GM19099 (cell line): ENCODE data around the gene POLE3.

Experiments
- POLR2A ChIP-seq: IDR thresholded peaks from 3 replicates; pipeline ENCODE4 v1.6.1; 2011; ENCODE audit warnings: low read depth; ENCODE audit not compliant: insufficient read length; ENCODE audit errors: extremely low read depth

Gene POLE3

DNA sequence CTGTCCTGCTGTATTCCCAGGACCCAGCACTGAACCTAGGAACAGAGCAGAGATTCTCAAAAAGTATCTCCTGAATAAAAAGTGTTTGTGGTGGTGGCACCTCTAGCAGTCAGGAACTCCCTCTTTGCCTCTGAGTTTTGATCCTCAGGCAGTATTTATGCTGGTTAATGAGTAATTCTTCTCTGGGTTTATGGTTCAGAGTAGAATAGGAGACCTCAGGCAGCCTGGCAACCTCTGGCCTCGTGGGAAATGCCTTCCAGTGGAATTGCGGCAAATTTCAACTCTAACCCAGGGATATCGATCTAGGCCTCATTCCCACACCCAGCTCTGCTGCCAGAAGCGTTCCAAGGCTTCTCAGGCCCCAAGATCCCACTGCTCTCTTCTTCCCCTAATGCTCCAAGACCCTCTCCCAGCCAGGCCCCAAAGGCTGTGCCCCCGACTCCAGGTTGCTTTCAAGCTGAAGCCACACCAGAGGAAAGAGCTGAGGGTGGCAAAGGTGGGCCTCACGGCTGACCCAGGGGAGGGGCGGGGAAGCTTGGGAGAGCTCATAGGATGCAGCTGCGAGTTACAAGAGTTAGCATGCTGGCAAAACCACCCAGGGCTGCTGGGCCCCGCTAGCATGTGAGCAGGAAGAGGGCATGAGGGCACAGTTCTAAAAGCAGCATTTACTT is 22.8 kb downstream of the POLE3 start:
- no peak for TF ChIP-seq POLR2A

DNA sequence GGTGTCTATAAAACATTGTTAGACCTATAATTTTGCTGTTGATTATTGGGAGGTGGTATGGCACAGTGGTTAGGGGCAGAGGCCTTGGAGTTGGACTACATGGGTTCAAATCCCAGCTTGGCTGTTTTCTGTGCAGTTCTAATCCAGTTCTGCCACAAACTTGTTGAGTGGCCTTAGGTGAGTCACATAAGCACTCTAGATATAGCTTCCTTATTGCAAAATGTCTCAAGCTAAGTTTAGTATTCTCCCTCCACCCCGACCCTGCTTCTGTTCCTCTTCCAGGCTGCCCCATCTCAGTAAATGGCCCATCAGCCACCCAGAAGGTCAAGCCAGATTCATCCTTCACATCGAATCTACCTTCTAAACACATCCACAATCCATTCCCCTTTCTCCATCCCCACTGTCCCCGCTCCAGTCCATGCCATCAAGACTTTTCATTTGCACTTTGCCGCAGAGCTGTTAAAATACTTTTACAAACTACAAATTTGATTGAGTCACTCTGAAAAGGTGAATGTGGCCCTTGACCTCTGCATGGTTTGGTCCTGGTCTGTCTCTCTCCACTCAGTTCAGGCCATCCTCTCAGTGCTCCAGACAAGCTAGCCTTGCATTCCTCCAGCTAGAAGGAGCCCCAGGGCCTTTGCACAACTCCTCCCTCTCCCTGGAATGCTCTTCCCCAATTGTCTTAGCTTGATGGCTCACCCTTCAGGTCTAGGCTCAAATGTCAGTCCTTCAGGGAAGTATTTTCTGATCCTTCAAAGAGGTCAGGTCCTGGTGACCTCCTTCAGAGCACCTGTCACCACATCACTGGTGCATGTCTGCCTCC is 23.7 kb downstream of the POLE3 start:
- TF ChIP-seq POLR2A, result no peak

DNA sequence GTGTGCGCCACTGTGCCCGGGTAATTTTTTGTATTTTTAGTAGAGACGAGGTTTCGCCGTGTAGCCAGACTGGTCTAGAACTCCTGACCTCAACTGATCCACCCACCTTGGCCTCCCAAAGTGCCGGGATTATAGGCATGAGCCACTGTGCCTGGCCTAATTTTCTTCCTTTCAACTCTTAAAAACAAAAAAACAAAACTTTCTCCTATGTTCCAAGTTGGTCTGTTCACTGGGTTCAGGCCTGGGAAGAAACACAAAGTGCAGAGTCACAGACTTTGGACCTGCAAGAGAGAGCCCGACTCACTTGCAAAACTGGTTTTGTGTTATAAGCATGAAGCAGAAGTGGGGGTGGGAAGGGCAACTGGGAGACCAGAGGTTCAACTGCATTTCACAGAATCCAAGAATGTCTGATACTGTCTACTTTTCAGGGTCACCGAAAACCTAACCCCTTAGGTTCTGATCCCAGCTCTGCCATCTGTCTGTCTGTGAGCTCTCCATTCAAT is 28.5 kb downstream of the POLE3 start:
- no peak for TF ChIP-seq POLR2A

DNA sequence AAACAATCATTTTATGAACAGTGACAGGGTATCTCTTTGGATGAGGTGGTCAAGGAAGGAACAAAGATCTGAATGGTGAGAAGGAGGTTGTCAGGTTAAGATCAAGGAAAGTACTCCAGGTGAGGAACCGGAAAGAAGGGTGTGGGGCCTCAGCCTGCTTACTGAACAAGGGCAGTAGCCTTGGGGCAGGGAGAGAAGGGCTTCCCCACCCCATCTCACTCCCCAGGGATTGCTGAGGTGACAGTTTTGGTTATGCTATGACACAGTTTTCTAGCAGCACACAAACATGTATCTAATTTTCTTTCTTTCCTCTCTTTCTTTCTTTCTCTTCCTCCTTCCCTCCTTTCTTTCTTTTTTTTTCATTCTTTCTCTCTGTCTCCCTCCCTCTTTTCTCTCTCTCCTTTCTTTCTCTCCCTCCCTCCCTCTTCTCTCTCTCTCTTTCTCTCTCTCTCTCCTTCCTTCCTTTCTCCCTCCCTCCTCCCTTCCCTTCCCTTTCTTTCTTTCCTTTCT is 29.6 kb downstream of the POLE3 start:
- TF ChIP-seq POLR2A, result no peak

DNA sequence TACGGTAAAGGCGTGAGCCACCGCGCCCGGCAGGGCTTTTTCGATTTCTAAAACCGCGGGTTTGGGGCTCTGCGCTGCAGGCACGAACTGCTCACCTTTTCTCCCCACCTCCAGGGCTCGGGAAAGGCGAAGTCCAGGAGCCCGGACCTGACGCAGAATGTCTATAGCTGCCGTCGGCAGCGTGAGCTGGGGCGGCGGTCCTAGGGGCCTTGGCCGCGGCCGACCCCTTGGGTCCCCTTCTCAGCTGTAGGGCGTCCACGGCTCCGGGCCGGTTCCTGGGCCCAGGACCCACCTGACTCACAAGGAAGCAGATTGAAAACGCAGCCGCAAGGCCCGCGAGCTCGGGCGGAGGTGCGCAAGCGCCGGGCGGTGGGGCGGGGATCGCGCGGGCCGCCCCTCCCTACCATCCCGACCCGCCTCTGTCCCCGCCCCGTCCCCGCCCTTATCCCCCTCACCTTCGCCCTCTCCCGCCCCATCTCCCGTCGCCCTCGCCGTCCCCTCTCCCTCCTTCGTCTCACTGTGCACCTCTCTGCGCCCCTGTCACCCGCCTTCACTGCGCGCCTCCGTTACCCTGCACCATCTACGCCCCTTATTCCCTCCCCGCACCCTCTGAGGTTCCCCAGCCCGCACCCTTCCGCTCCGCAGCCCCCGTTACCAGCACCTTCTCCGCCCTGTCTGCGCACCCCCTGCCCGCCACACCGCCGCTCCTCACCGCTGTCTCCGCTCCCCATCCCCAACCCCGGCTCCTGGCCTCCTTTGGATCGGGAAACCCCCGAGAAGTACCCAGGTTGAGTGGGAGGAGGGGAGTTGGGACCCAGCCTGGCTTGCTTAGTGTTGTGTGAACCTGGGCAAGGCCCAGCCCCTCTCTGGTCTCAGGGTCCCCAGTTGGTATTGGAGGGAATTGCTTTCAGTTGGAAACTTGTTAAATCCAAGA is 33.6 kb downstream of the POLE3 start, which contains the start of gene HDHD3:
HDHD3 (minus strand) TSS at position 353 of the 934 bp plus-strand sequence. CDS start 2,632 bp downstream, outside the sequence.
- peak; percentile 85 for TF ChIP-seq POLR2A

DNA sequence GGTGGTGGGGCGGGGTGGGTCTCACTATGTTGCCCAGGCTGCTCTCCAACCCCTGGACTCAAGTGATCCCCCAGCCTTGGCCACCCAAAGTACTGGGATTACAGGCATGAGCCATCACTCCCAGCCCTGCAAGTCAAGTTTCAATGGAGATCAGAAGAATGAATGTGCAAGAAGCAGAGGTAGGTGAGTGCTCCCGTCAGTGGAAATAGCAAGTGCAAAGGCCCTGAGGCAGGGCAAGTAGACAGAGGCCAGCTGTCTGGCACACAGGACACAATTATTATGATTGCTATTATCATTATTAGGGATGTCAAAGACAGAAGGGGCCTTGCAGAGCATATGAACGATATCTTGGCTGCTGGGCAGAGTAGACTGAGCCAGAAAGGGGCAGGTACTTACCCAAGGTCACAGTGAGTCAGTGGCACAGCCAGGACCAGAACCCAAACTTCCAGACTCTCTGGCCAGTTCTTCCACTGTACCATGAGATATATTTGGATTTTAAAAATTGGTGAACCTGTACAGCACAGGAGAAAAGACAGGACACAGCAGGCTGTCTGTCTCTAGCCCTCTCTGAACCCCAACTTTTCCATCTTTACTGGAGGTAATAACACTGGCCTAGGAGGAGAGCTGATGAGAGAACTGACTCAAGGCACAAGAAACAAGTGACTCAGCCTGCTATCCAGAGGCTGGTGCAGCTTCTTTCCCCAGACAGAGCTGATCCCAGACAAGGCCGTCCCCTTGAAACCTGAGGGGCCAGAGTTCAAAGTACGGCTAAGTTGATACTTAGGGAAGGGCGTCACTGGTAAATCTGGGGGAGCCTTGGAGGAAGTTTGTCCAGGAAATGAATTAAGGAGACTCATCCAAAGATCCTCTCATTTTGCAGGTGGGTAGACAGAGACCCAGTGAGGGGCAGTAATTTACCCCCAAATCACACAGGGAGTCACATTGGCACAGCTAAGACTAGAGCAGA is 35.1 kb downstream of the POLE3 start:
- TF ChIP-seq POLR2A, result no peak

DNA sequence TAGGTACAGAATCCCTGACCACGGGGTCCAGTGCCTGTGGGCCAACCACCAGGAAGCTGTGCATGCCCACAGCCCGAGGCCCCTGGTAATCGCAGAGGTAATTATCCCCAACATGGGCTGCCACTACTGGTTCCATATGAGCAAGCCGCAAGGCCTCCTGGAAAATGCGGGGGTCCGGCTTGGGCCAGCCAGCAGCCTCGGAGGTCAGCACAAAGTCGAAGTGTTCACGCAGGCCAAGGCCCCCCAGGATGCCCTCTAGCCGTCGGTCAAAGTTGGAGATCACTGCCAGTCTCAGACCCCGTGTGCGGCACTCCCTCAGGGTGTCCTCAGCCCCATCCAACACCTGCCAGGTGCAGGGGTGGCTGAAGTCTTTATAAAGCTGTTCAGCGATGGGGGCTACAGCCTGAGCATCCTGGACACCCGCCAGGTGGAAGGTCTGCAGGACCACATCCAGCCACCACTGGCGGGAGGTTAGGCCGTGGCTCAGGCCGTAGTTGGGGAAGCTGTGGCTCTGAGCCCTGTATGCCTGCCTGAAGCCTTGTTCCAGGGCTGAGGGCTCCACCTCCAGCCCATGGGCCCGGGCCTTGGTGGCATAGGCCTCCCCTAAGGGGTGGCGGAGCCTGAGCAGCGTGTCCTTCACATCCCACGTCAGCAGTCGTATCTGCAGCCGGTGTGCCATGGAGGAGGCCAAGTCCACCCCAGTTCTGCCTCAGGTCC is 36.6 kb downstream of the POLE3 start:
- no peak for TF ChIP-seq POLR2A

DNA sequence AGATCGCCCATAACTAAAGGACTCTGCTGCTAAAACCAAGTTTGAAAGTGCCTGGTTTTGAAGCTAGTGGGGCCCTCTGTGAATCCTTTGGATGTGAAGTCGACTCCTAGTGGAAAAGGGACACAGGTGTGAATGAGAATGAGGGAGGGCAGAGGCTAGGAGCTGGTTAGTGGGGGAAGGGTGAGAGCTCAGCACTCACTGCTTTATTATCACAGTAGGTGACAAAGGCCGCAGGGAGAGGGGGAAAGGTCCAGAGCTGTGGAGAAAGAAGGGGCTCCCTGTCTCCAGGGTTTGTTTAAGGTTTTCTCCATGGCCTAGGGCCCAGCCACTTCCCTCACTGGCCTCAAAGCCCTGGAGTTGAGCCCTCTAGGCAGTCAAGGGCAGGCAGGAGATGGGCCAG is 37.2 kb downstream of the POLE3 start:
- no peak for TF ChIP-seq POLR2A

DNA sequence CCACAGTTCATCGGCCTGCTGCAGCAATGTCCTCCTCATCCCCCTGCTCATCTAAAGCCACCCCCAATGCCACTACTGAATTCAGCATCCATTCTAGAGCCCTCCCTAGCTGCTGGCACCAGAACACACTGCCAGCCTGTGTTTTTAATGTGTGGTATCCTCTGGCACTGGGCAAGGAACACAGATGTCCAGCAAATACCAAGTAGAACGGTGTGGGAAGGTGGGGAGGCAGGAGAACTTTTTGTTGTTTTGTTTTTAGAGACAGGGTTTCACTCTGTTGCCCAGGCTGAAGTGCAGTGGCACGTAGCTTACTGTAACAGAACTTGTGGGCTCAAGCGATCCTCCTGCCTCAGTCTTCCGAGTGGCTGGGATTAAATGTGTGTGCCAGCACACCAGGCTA is 38.4 kb downstream of the POLE3 start:
- no peak for TF ChIP-seq POLR2A

DNA sequence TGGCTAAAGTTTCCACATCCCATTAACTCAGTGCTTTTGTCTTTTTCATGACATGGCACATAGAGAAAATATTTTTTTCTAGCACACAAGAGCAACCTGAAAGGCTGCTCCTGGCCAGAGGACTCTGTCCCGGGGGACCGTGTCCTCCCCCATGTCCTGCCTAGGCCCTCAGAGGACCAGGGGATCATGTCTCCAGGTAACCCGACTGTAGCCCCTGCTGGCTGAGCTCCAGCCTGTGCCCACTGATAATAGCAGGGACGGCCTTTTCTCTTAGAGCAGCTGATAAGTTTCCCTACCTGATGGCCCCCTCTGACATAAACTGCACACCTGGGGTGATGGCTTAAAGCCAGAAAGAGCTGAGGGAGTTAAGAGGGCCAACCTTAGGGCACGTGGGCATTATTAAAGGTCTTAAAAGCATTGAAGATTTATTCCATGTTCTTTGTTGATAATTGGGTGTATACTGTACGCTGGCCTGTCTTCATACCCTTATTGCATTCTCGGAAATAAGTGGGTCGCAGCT is 39.6 kb downstream of the POLE3 start:
- no peak for TF ChIP-seq POLR2A

DNA sequence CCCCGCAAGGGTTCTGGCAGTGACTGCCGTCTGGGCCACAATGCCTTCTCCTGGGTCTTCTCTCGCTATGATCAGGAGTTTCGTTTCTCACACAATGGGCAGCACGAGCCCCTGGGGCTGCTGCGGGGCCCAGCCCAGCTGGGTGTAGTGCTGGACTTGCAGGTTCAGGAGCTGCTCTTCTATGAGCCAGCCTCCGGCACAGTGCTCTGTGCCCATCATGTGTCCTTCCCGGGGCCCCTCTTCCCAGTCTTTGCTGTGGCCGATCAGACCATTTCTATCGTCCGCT is 40.7 kb downstream of the POLE3 start:
- no peak for TF ChIP-seq POLR2A

DNA sequence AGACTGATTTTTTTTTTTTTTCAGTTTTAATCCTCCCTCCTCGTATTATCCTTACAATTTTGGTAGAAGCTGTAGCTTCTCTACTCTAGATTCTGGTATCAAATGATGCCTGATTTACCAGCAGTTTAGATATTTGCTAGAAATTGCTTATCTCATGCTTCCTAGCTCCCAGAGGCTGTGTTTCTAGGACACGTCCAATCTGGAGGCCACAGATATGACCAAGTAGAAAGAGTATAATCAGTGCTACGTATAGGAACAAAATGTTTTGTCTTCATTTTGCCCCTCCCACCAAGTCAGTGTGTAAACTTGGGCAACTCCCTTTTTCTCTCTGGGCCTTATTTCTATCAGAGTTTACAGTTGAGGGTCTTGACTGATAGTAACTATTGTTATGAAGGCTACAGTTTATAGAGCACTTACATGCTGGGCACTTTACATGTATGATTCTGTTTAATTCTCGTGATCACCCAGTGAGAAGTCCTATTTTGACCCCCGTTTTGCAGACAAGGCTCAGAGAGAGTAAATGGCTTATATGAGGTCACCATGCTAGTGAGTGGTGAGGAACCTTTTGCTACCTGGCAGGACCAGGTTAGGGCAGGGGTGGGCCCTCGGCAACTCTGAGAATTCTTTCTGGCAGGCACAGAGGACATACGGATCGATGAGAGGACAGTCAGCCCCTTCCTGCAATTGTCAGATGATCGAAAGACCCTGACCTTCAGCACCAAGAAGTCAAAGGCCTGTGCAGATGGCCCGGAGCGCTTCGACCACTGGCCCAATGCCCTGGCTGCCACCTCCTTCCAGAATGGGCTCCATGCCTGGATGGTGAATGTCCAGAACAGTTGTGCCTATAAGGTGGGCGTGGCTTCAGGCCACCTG is 41.3 kb downstream of the POLE3 start:
- no peak for TF ChIP-seq POLR2A
